ENCODE data around the gene SIDT2. TPM values are rescaled to one million over a fixed set of nuclear protein-coding genes. Genes with fewer than 3 reads are reported as not detected.
A peak's percentile ranks its signal among the peaks of the same experiment; 100 is the strongest.

Gene SIDT2
- total and polyA plus RNA-seq, 2 of the 13 experiments (the other 11 are each of a cell fraction or from before 2014, with no cell fraction given) = 11.5 to 28.0 TPM

GRCh38 chr11:117180661-117181585, 2.4 kb downstream of the SIDT2 start (continued):
- TF ChIP-seq PRDM4 (CRISPR knock-in tag; IDR thresholded peaks at IDR 0.05; ENCODE audit: borderline replicate concordance) (no peak), TGIF2 (CRISPR knock-in tag; IDR thresholded peaks at IDR 0.05) (no peak), HINFP (CRISPR knock-in tag; IDR thresholded peaks at IDR 0.05; ENCODE audit: low read depth) (no peak), THYN1 (CRISPR knock-in tag; IDR thresholded peaks at IDR 0.05; ENCODE audit: borderline replicate concordance, low read depth) (no peak), ATF2 (CRISPR knock-in tag; IDR thresholded peaks at IDR 0.05) (no peak), GATAD2A (CRISPR knock-in tag; IDR thresholded peaks at IDR 0.05) (no peak), KLF16 (CRISPR knock-in tag; IDR thresholded peaks at IDR 0.05) (no peak), ZNF687 (CRISPR knock-in tag; IDR thresholded peaks at IDR 0.05) (peak; percentile 80), ZNF550 (CRISPR knock-in tag; IDR thresholded peaks at IDR 0.05; ENCODE audit: borderline replicate concordance) (no peak), MATR3 (CRISPR knock-in tag; IDR thresholded peaks at IDR 0.05) (no peak), ZNF660 (CRISPR knock-in tag; IDR thresholded peaks at IDR 0.05; ENCODE audit: borderline replicate concordance, low read depth) (no peak), SP5 (CRISPR knock-in tag; IDR thresholded peaks at IDR 0.05; ENCODE audit: borderline replicate concordance, low read depth) (no peak), E2F2 (CRISPR knock-in tag; IDR thresholded peaks at IDR 0.05; ENCODE audit: borderline replicate concordance) (no peak), ZBTB39 (CRISPR knock-in tag; IDR thresholded peaks at IDR 0.05) (no peak)

Measured in HepG2 (cell line).